Mesenchymal stem cell (in vitro differentiated cells and primary cell): Measurements from ENCODE around the gene TK2.

Source experiments
- DNase-seq: peaks from one replicate; pipeline ENCODE4 v3.0.0-alpha.2; 2013
- H2AFZ ChIP-seq: one replicate; pipeline ENCODE4 v1.6.1; 2013; ENCODE audit warnings: low read depth, mild to moderate bottlenecking, control low read depth, inconsistent platforms, low read length, moderate library complexity
- H2AK5ac ChIP-seq: 2 replicates; pipeline ENCODE4 v1.6.1; 2013; ENCODE audit warnings: low read length, moderate library complexity, mild to moderate bottlenecking, inconsistent platforms; ENCODE audit not compliant: severe bottlenecking
- H2BK120ac ChIP-seq: one replicate; pipeline ENCODE4 v1.6.1; 2013; ENCODE audit warnings: low read depth, mild to moderate bottlenecking, inconsistent platforms, low read length, moderate library complexity
- H2BK12ac ChIP-seq, 2 experiments: one replicate each; pipeline ENCODE4 v1.6.1; 2013; ENCODE audit warnings: inconsistent platforms in 2 of 2, low read length in 2 of 2, mild to moderate bottlenecking in 2 of 2, moderate library complexity in 2 of 2, control low read depth in 1 of 2
- H2BK15ac ChIP-seq: one replicate; pipeline ENCODE4 v1.6.1; 2013; ENCODE audit warnings: mild to moderate bottlenecking, low read depth, inconsistent platforms; ENCODE audit not compliant: poor library complexity, severe bottlenecking
- H2BK5ac ChIP-seq: 2 replicates; pipeline ENCODE4 v1.6.1; 2013; ENCODE audit warnings: low read depth, mild to moderate bottlenecking, low read length, control low read depth, inconsistent platforms; ENCODE audit not compliant: poor library complexity, severe bottlenecking
- H3K14ac ChIP-seq, 2 experiments: one replicate each; pipeline ENCODE4 v1.6.1; 2013; ENCODE audit warnings: inconsistent platforms in 2 of 2, low read length in 2 of 2, control low read depth in 1 of 2, mild to moderate bottlenecking in 1 of 2, moderate library complexity in 1 of 2
- H3K18ac ChIP-seq, 2 experiments: one replicate each; pipeline ENCODE4 v1.6.1; 2013; ENCODE audit warnings: inconsistent platforms in 2 of 2, low read length in 2 of 2, control low read depth in 1 of 2, low read depth in 1 of 2, mild to moderate bottlenecking in 1 of 2
- H3K23ac ChIP-seq, 2 experiments: one replicate each; pipeline ENCODE4 v1.6.1; 2013; ENCODE audit warnings: inconsistent platforms in 2 of 2, low read length in 2 of 2, mild to moderate bottlenecking in 2 of 2, moderate library complexity in 2 of 2, control low read depth in 1 of 2
- H3K27ac ChIP-seq: 2 replicates; pipeline ENCODE4 v1.5.1; 2013; ENCODE audit warnings: mild to moderate bottlenecking, moderate library complexity, low read length, control low read depth, inconsistent platforms; ENCODE audit not compliant: poor library complexity, severe bottlenecking
- H3K27me3 ChIP-seq, 2 experiments: 2 replicates each; pipeline versions ENCODE4 v1.6.1 to v1.7.0; 2013; ENCODE audit warnings: low read length in 2 of 2, mild to moderate bottlenecking in 2 of 2, moderate library complexity in 2 of 2, control low read depth in 1 of 2, inconsistent platforms in 1 of 2; ENCODE audit not compliant: control insufficient read depth in 1 of 2, insufficient read depth in 1 of 2
- H3K36me3 ChIP-seq, 2 experiments: 2 replicates each; pipeline versions ENCODE4 v1.6.1 to v1.7.0; 2013; ENCODE audit warnings: low read length in 2 of 2, control low read depth in 1 of 2, inconsistent platforms in 1 of 2, low read depth in 1 of 2, mild to moderate bottlenecking in 1 of 2; ENCODE audit not compliant: insufficient read depth in 2 of 2, control insufficient read depth in 1 of 2
- H3K4ac ChIP-seq, 2 experiments: one replicate each; pipeline ENCODE4 v1.6.1; 2013; ENCODE audit warnings: inconsistent platforms in 2 of 2, low read length in 2 of 2, mild to moderate bottlenecking in 2 of 2, moderate library complexity in 2 of 2, control low read depth in 1 of 2, low read depth in 1 of 2
- H3K4me1 ChIP-seq: 2 replicates; pipeline ENCODE4 v1.6.1; 2013; ENCODE audit warnings: low read depth, low read length, control low read depth; ENCODE audit not compliant: control insufficient read depth, insufficient read depth
- H3K4me2 ChIP-seq: 2 replicates; pipeline ENCODE4 v1.6.1; 2013; ENCODE audit warnings: low read length, mild to moderate bottlenecking, inconsistent platforms; ENCODE audit not compliant: poor library complexity, severe bottlenecking
- H3K4me3 ChIP-seq, 2 experiments: 2 replicates each; pipeline versions ENCODE4 v1.5.1 to v1.7.0; 2013; ENCODE audit warnings: low read length in 2 of 2, mild to moderate bottlenecking in 2 of 2, control low read depth in 1 of 2, low read depth in 1 of 2; ENCODE audit not compliant: insufficient read depth in 1 of 2
- H3K79me1 ChIP-seq: replicated peaks from 2 replicates; pipeline ENCODE4 v1.6.1; 2013; ENCODE audit warnings: mild to moderate bottlenecking, control low read depth, low read length, inconsistent platforms; ENCODE audit not compliant: poor library complexity, severe bottlenecking
- H3K9ac ChIP-seq: 2 replicates; pipeline ENCODE4 v1.7.0; 2013; ENCODE audit warnings: mild to moderate bottlenecking, low read length, moderate library complexity
- H3K9me3 ChIP-seq: 2 replicates; pipeline ENCODE4 v1.7.0; 2013; ENCODE audit warnings: mild to moderate bottlenecking, low read length; ENCODE audit not compliant: control insufficient read depth
- H4K8ac ChIP-seq: one replicate; pipeline ENCODE4 v1.6.1; 2013; ENCODE audit warnings: inconsistent platforms, mild to moderate bottlenecking, low read length, moderate library complexity
- H4K91ac ChIP-seq: one replicate; pipeline ENCODE4 v1.6.1; 2013; ENCODE audit warnings: mild to moderate bottlenecking, low read length, inconsistent platforms
- WGBS: methylation state at CpG from one replicate; pipeline ENCODE4 v1.1.7; 2013; ENCODE audit warnings: mixed read lengths; 5-methylcytosine and 5-hydroxymethylcytosine counted together

TK2 gene

GRCh38 chr16:66551348-66551759, 1.4 kb upstream of the TK2 start:
- no peak overlapping the region for H3K18ac ChIP-seq
- 86% methylated on average over 6 of the region's 6 CpGs for WGBS
- H3K4me3 ChIP-seq, result peak overlapping the region in 1 of 2 experiments; percentile 90
- H3K4me1 ChIP-seq, result peaks cover 36% of the 10 kb centered on the region
- no peak overlapping the region for H2AFZ ChIP-seq
- H3K27me3 ChIP-seq, result no peaks in the 10 kb centered on the region
- H3K27ac ChIP-seq, result no peak overlapping the region
- no peaks in the 10 kb centered on the region for H3K9me3 ChIP-seq
- H3K9ac ChIP-seq, result peak overlapping the region; percentile 93
- H2BK15ac ChIP-seq, result no peak overlapping the region
- no peak overlapping the region for H3K4me2 ChIP-seq
- H2BK5ac ChIP-seq, result no peak overlapping the region
- no peak overlapping the region for H3K14ac ChIP-seq
- H3K4ac ChIP-seq, result no peak overlapping the region
- no peak overlapping the region for H3K23ac ChIP-seq
- peaks cover 11 to 21% of the 10 kb centered on the region in 2 experiments for H3K36me3 ChIP-seq
- peak overlapping the region; percentile 41 for H4K8ac ChIP-seq
- peaks cover 41% of the 10 kb centered on the region for H3K79me1 ChIP-seq
- H2BK12ac ChIP-seq, result peak overlapping the region in 1 of 2 experiments; percentile 0
- peak; percentile 41 for DNase-seq
- peak overlapping the region; percentile 100 for H2AK5ac ChIP-seq
- no peak overlapping the region for H2BK120ac ChIP-seq
- H4K91ac ChIP-seq, result no peak overlapping the region

- no peak for DNase-seq
- peak overlapping the region; percentile 98 for H3K9ac ChIP-seq
- H3K79me1 ChIP-seq, result peaks cover 35% of the 10 kb centered on the region
- H3K14ac ChIP-seq, result peak overlapping the region in 1 of 2 experiments; percentile 7
- H2BK5ac ChIP-seq, result no peak overlapping the region
- H2BK120ac ChIP-seq, result no peak overlapping the region
- peak overlapping the region; percentile 90 for H3K27ac ChIP-seq
- peak overlapping the region; percentile 93 for H3K4me2 ChIP-seq
- H4K91ac ChIP-seq, result peak overlapping the region; percentile 88
- no peak overlapping the region for H2BK15ac ChIP-seq
- no peaks in the 10 kb centered on the region for H3K27me3 ChIP-seq
- peaks cover 13 to 33% of the 10 kb centered on the region in 2 experiments for H3K36me3 ChIP-seq
- peak overlapping the region; percentile 67 to 92 for H3K4me3 ChIP-seq
- H3K4ac ChIP-seq, result peak overlapping the region in 1 of 2 experiments; percentile 92
- H2AK5ac ChIP-seq, result peak overlapping the region; percentile 78
- H4K8ac ChIP-seq, result peak overlapping the region; percentile 99
- 98% methylated on average over 9 of the region's 9 CpGs for WGBS
- H2BK12ac ChIP-seq, result peak overlapping the region in 1 of 2 experiments; percentile 17
- no peak overlapping the region for H2AFZ ChIP-seq
- H3K18ac ChIP-seq, result peak overlapping the region in 1 of 2 experiments; percentile 44
- H3K23ac ChIP-seq, result no peak overlapping the region
- no peaks in the 10 kb centered on the region for H3K9me3 ChIP-seq
- H3K4me1 ChIP-seq, result peaks cover 38% of the 10 kb centered on the region
Measured at GRCh38 chr16:66548868-66549267, 1.1 kb downstream of the TK2 start.

GRCh38 chr16:66548068-66548467, 1.9 kb downstream of the TK2 start:
- no peaks in the 10 kb centered on the region for H3K27me3 ChIP-seq
- no peak overlapping the region for H3K27ac ChIP-seq
- H2AFZ ChIP-seq, result no peak overlapping the region
- H3K14ac ChIP-seq, result no peak overlapping the region
- H3K4me1 ChIP-seq, result peaks cover 38% of the 10 kb centered on the region
- H3K4me2 ChIP-seq, result no peak overlapping the region
- no peak overlapping the region for H3K4ac ChIP-seq
- peak overlapping the region; percentile 24 for H2BK5ac ChIP-seq
- H3K9ac ChIP-seq, result no peak overlapping the region
- 98% methylated on average over 4 of the region's 4 CpGs for WGBS
- no peak overlapping the region for H3K18ac ChIP-seq
- DNase-seq, result no peak
- peaks cover 35% of the 10 kb centered on the region for H3K79me1 ChIP-seq
- H2AK5ac ChIP-seq, result peak overlapping the region; percentile 95
- H3K9me3 ChIP-seq, result no peaks in the 10 kb centered on the region
- no peak overlapping the region for H4K91ac ChIP-seq
- peak overlapping the region in 1 of 2 experiments; percentile 92 for H3K4me3 ChIP-seq
- H2BK12ac ChIP-seq, result no peak overlapping the region
- H2BK120ac ChIP-seq, result no peak overlapping the region
- no peak overlapping the region for H3K23ac ChIP-seq
- peak overlapping the region; percentile 51 for H4K8ac ChIP-seq
- H3K36me3 ChIP-seq, result peaks cover 19 to 41% of the 10 kb centered on the region in 2 experiments
- H2BK15ac ChIP-seq, result no peak overlapping the region

- H3K27me3 ChIP-seq, result no peaks in the 10 kb centered on the region
- H3K4ac ChIP-seq, result no peak overlapping the region
- H3K18ac ChIP-seq, result no peak overlapping the region
- no peak overlapping the region for H2BK12ac ChIP-seq
- peaks cover 20 to 42% of the 10 kb centered on the region in 2 experiments for H3K36me3 ChIP-seq
- H3K9me3 ChIP-seq, result no peaks in the 10 kb centered on the region
- H2BK5ac ChIP-seq, result peak overlapping the region; percentile 15
- peak overlapping the region in 1 of 2 experiments; percentile 5 for H3K14ac ChIP-seq
- no peak overlapping the region for H3K27ac ChIP-seq
- H2AFZ ChIP-seq, result no peak overlapping the region
- H3K23ac ChIP-seq, result peak overlapping the region in 1 of 2 experiments; percentile 70
- H3K9ac ChIP-seq, result no peak overlapping the region
- H4K8ac ChIP-seq, result no peak overlapping the region
- H4K91ac ChIP-seq, result no peak overlapping the region
- H2BK15ac ChIP-seq, result no peak overlapping the region
- H3K4me2 ChIP-seq, result no peak overlapping the region
- H3K79me1 ChIP-seq, result peaks cover 30% of the 10 kb centered on the region
- WGBS, result 98% methylated on average over 5 of the region's 5 CpGs
- H3K4me1 ChIP-seq, result peaks cover 32% of the 10 kb centered on the region
- peak overlapping the region; percentile 85 for H2AK5ac ChIP-seq
- no peak for DNase-seq
- H2BK120ac ChIP-seq, result no peak overlapping the region
- H3K4me3 ChIP-seq, result no peak overlapping the region
Measured at GRCh38 chr16:66547101-66547989, 2.6 kb downstream of the TK2 start.
